WTC11 (cell line): ENCODE results near the gene DNM3. TPM values are rescaled to one million over a fixed set of nuclear protein-coding genes. Genes with fewer than 3 reads are reported as not detected.

Source experiments
- ATAC-seq: fragments of 200-7000 bp; cut with Tn5 transposase; 2 replicates; pipeline ENCODE4 v1.10.0; 2021; ENCODE audit warnings: mild to moderate bottlenecking, moderate library complexity
- CTCF ChIA-PET: fragments of 300-600 bp; sonication (Branson Sonifier 250); formaldehyde crosslinking; loops from one replicate; lab custom pipeline; 2021; ENCODE audit warnings: antibody characterized with exemption; lab: Charles Lee
- POLR2A ChIA-PET: fragments of 350-600 bp; sonication (Branson Sonifier 250); formaldehyde crosslinking; loops from one replicate; lab custom pipeline; 2021; ENCODE audit warnings: antibody characterized with exemption; lab: Charles Lee
- DNase-seq: peaks from one replicate; pipeline ENCODE4 v3.0.0; 2021; ENCODE audit warnings: low spot score
- H3K27ac Mint-ChIP-seq: 2 replicates; pipeline ENCODE4 v1.8.0; 2021; ENCODE audit warnings: mixed read lengths
- H3K27me3 Mint-ChIP-seq: 2 replicates; pipeline ENCODE4 v1.8.0; 2021; ENCODE audit warnings: low read depth, mild to moderate bottlenecking, moderate library complexity, mixed read lengths
- H3K36me3 Mint-ChIP-seq: 2 replicates; pipeline ENCODE4 v1.8.0; 2021; ENCODE audit warnings: mixed read lengths
- H3K4me1 Mint-ChIP-seq: 2 replicates; pipeline ENCODE4 v1.8.0; 2022; ENCODE audit warnings: mixed read lengths
- H3K4me3 Mint-ChIP-seq: 2 replicates; pipeline ENCODE4 v1.8.0; 2021; ENCODE audit warnings: mild to moderate bottlenecking, moderate library complexity, mixed read lengths
- H3K9me3 Mint-ChIP-seq: 2 replicates; pipeline ENCODE4 v1.8.0; 2021; ENCODE audit warnings: mixed read lengths
- ATF1 ChIP-seq: sonication (generic); formaldehyde crosslinking; IDR thresholded peaks from 2 replicates; pipeline ENCODE4 v1.8.1; 2023; ENCODE audit warnings: mild to moderate bottlenecking, moderate library complexity, missing genetic modification reagents
- ATF6 ChIP-seq: sonication (generic); formaldehyde crosslinking; IDR thresholded peaks from 2 replicates; pipeline ENCODE4 v1.8.1; 2023; ENCODE audit warnings: mild to moderate bottlenecking, missing genetic modification reagents
- ELF4 ChIP-seq: sonication (generic); formaldehyde crosslinking; IDR thresholded peaks from 2 replicates; pipeline ENCODE4 v1.8.1; 2022; ENCODE audit warnings: low read depth, mild to moderate bottlenecking, moderate library complexity, missing genetic modification reagents
- ESRRA ChIP-seq: sonication (generic); formaldehyde crosslinking; IDR thresholded peaks from 2 replicates; pipeline ENCODE4 v1.8.1; 2022; ENCODE audit warnings: mild to moderate bottlenecking, missing genetic modification reagents, borderline replicate concordance
- ETV6 ChIP-seq: sonication (generic); formaldehyde crosslinking; IDR thresholded peaks from 2 replicates; pipeline ENCODE4 v1.8.1; 2022; ENCODE audit warnings: mild to moderate bottlenecking, missing genetic modification reagents
- KAT7 ChIP-seq: sonication (generic); formaldehyde crosslinking; IDR thresholded peaks from 2 replicates; pipeline ENCODE4 v1.8.1; 2023; ENCODE audit warnings: missing genetic modification reagents, mild to moderate bottlenecking, borderline replicate concordance
- MAX ChIP-seq: sonication (generic); formaldehyde crosslinking; IDR thresholded peaks from 2 replicates; pipeline ENCODE4 v1.8.0; 2022; ENCODE audit warnings: mild to moderate bottlenecking, missing genetic modification reagents
- OVOL2 ChIP-seq: fragments of 250-450 bp; sonication (Bioruptor Pico); IDR thresholded peaks from 2 replicates; pipeline ENCODE4 v1.9.0; 2021; ENCODE audit warnings: mild to moderate bottlenecking, borderline replicate concordance
- SMAD3 ChIP-seq: sonication (generic); formaldehyde crosslinking; IDR thresholded peaks from 2 replicates; pipeline ENCODE4 v1.8.0; 2022; ENCODE audit warnings: missing genetic modification reagents, mild to moderate bottlenecking, borderline replicate concordance
- SMAD4 ChIP-seq: sonication (generic); formaldehyde crosslinking; IDR thresholded peaks from 2 replicates; pipeline ENCODE4 v1.8.0; 2022; ENCODE audit warnings: mild to moderate bottlenecking, missing genetic modification reagents
- STAT6 ChIP-seq: sonication (generic); formaldehyde crosslinking; conservative IDR thresholded peaks from 2 replicates; pipeline ENCODE4 v1.8.1; 2023; ENCODE audit warnings: mild to moderate bottlenecking, low read depth, missing genetic modification reagents, moderate library complexity
- ZNF219 ChIP-seq: sonication (generic); formaldehyde crosslinking; IDR thresholded peaks from 2 replicates; pipeline ENCODE4 v1.8.0; 2023; ENCODE audit warnings: missing genetic modification reagents, mild to moderate bottlenecking, borderline replicate concordance
- ZNF263 ChIP-seq: sonication (generic); formaldehyde crosslinking; IDR thresholded peaks from 2 replicates; pipeline ENCODE4 v1.8.1; 2022; ENCODE audit warnings: low read depth, mild to moderate bottlenecking, moderate library complexity, missing genetic modification reagents
- ZNF416 ChIP-seq: fragments of 250-450 bp; sonication (Bioruptor Pico); IDR thresholded peaks from 2 replicates; pipeline ENCODE4 v1.9.0; 2021; ENCODE audit warnings: mild to moderate bottlenecking, inconsistent platforms
- ZSCAN18 ChIP-seq: fragments of 250-450 bp; sonication (Bioruptor Pico); IDR thresholded peaks from 2 replicates; pipeline ENCODE4 v2.1.2; 2022; ENCODE audit warnings: mild to moderate bottlenecking, moderate library complexity
- total RNA-seq: library from RNA; stranded (reverse); gene quantifications from 3 replicates; pipeline ENCODE4 v1.2.3, GENCODE V29; 2021
- TF ChIP-seq, protein P1 (sequence below): sonication (generic); formaldehyde crosslinking; IDR thresholded peaks from 2 replicates; pipeline ENCODE4 v1.8.1; 2023; ENCODE audit warnings: mild to moderate bottlenecking, missing genetic modification reagents, moderate library complexity
- TF ChIP-seq, protein P2 (sequence below): fragments of 250-450 bp; sonication (Bioruptor Pico); IDR thresholded peaks from 2 replicates; pipeline ENCODE4 v1.9.0; 2021; ENCODE audit warnings: moderate library complexity, mild to moderate bottlenecking, inconsistent platforms, borderline replicate concordance

The DNM3 gene
- total RNA-seq, 1 experiment from 2014 or later: 1.9 TPM

DNA sequence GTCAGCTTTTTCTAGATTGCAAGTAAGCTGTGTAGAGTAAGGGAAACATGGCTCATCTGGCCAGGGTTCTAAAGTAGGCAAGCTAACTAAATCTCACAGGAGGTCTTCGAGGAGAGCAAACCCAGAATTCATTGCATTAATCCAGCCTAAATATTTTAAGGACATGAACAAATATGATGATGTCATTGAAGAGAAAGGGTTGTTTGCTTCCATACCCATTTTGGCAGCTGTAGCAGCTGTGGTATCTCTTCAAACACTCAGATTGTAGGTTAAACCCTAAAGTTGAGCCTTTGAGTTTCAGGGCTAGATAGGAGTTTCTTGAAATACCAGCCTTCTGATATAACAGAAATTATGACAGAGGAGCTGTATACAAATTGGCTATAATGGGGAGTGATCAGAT is 378.7 kb downstream of the DNM3 start:
- CTCF ChIA-PET: interaction anchor here (0.7 kb wide), 1 partner anchor 208 kb away, joined by 5 read pairs; no protein-coding TSS in a partner anchor
- ATAC-seq: no peak

GRCh38 chr1:172220376-172220775 is 379.1 kb downstream of the DNM3 start:
- Mint-ChIP-seq H3K9me3 (no peaks in the 10 kb centered on the region), H3K27ac (no peak overlapping the region), H3K27me3 (no peaks in the 10 kb centered on the region), H3K36me3 (no peaks in the 10 kb centered on the region), H3K4me3 (no peak overlapping the region), H3K4me1 (no peaks in the 10 kb centered on the region)
- DNase-seq (no peak), ATAC-seq (no peak)
- TF ChIP-seq ZNF263 (no peak), MAX (CRISPR knock-in tag) (no peak)
- ChIA-PET POLR2A (no interaction called here), CTCF (no interaction called here)

More for the DNA sequence above, 378.7 kb downstream of the DNM3 start:
- DNase-seq: no peak
- no peaks in the 10 kb centered on the region for H3K9me3 Mint-ChIP-seq
- no peaks in the 10 kb centered on the region for H3K27me3 Mint-ChIP-seq
- no peaks in the 10 kb centered on the region for H3K4me1 Mint-ChIP-seq
- TF ChIP-seq ATF6 (CRISPR knock-in tag): no peak
- no peak for TF ChIP-seq ESRRA (CRISPR knock-in tag)
- TF ChIP-seq, protein P1, sequence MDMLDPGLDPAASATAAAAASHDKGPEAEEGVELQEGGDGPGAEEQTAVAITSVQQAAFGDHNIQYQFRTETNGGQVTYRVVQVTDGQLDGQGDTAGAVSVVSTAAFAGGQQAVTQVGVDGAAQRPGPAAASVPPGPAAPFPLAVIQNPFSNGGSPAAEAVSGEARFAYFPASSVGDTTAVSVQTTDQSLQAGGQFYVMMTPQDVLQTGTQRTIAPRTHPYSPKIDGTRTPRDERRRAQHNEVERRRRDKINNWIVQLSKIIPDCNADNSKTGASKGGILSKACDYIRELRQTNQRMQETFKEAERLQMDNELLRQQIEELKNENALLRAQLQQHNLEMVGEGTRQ: no peak
- TF ChIP-seq KAT7 (CRISPR knock-in tag): no peak
- TF ChIP-seq, all 79 proteins: peak for 0
- H3K36me3 Mint-ChIP-seq: no peaks in the 10 kb centered on the region
- H3K4me3 Mint-ChIP-seq: no peak overlapping the region
- no peak overlapping the region for H3K27ac Mint-ChIP-seq
- POLR2A ChIA-PET: no interaction called here

DNA sequence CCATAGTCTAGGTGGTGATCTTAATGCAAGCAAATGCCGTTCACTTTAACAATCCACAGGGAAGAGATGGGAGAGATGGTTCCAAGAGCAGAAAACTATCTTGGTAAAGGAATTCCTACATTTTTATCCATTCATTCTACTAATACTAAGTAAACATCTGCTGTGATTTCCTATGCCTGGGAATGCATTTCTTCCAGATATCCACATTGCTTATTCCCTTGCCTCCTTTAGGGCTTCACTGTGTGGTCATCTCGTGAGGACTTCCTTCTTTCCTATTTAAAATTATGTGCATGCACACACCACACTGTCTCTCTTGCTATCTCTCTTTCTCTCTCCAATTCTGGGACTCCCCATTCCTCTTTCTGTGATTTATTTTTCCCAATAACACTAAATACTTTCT is 380.1 kb downstream of the DNM3 start:
- H3K9me3 Mint-ChIP-seq: no peaks in the 10 kb centered on the region
- ATAC-seq: no peak
- H3K4me3 Mint-ChIP-seq: no peak overlapping the region
- no peaks in the 10 kb centered on the region for H3K36me3 Mint-ChIP-seq
- TF ChIP-seq SMAD3 (no peak), ATF1 (CRISPR knock-in tag) (no peak), ETV6 (CRISPR knock-in tag) (no peak), ZNF219 (CRISPR knock-in tag) (no peak), ZSCAN18 (CRISPR knock-in tag) (no peak), SMAD4 (CRISPR knock-in tag) (no peak), OVOL2 (CRISPR knock-in tag) (no peak), ZNF416 (CRISPR knock-in tag) (no peak), STAT6 (CRISPR knock-in tag) (no peak), ELF4 (CRISPR knock-in tag) (no peak)
- TF ChIP-seq, protein P2, sequence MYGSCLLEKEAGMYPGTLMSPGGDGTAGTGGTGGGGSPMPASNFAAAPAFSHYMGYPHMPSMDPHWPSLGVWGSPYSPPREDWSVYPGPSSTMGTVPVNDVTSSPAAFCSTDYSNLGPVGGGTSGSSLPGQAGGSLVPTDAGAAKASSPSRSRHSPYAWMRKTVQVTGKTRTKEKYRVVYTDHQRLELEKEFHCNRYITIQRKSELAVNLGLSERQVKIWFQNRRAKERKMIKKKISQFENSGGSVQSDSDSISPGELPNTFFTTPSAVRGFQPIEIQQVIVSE: no peak
- ChIA-PET POLR2A (no interaction called here), CTCF (no interaction called here)
- H3K27me3 Mint-ChIP-seq: no peaks in the 10 kb centered on the region
- no peak overlapping the region for H3K27ac Mint-ChIP-seq
- no peak for DNase-seq
- H3K4me1 Mint-ChIP-seq: no peaks in the 10 kb centered on the region
